HG03442 (cell line): Measurements from ENCODE around the gene UIMC1.

Experiments
- ATAC-seq: cut with Tn5 transposase; IDR thresholded peaks from one replicate; pipeline ENCODE4 v1.9.1; 2021; ENCODE audit warnings: mild to moderate bottlenecking, moderate library complexity; ENCODE audit not compliant: unreplicated experiment

UIMC1 gene

GRCh38 chr5:176956756-176957155 is 49.8 kb downstream of the UIMC1 start:
- no peak for ATAC-seq

DNA sequence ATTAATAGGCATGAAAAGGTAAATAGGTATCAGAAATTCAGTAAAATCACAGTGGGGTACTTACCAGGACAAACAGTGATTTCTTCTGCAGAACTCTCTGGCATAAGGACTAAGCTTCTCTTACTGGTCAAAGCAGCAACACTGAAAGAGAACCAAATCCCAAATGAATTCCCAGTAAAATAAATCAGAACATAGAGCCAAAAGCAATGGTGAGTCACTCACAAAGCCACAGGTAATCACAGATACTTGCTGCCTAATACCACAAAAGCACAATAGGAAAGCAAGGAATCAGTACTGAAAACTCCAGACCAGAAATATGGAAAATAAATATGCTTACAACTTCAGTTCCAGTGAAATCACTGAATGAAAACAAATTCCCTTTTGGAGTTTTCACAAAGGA is 50.7 kb downstream of the UIMC1 start:
- no peak for ATAC-seq

DNA sequence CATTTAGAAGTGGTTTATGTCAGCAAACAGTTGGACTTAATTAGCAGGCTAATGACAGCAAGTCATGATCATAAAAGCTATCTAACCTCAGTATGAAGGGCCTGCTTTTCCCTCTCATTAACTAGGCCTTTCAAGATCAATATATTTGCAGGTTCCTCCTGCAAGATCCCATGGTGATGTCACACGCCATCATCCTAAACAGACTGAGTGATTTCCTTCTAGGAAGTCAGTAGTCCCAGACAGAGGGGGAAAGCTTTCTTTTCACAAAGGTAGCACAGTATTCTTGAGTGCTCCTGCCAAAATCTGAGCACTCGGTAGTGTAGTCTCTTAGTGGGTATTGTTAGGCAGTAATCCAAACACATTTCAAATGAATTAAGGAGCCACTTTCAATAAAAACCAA is 52.5 kb downstream of the UIMC1 start:
- ATAC-seq: no peak

- no peak for ATAC-seq
Observed at GRCh38 chr5:176952531-176953193, 53.9 kb downstream of the UIMC1 start.

DNA sequence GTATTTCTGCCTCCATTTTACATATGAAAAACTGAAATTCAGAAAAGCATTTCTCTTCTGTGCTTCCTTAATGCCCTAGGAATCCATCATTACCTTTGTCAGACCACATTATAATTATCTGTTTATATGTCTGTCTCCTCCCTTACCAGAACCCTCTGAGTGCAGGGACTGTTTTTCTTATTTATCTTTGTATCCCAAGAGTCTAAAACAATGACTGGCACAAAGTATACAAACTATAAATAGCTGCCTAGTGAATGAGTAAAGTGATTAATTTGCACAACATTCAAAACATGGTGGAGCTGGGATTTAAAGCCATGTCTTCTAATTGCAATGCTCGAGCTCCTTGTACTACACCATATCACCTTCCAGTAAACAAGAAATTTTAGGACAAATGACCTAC is 58.1 kb downstream of the UIMC1 start:
- ATAC-seq: no peak

DNA sequence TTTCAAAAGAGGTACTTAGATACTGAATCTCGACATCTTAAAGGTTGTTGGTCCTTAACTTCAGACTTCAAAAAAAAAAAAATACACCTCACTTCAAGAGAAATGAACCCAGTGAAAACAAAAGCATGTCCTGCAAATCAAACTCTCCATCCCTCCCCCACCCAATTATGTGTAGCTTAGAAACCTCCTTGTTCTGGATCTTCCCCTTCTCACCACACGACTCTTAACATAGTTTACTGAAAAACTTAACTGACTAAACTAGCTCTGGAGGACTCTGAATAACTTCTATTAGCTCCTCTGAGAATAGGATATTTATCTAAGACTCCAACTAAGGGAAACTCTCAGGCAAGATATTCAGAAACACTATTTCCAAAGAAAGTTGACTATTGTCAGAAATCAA is 58.7 kb downstream of the UIMC1 start:
- no peak for ATAC-seq

- ATAC-seq: no peak
Observed at GRCh38 chr5:176944268-176944667, 62.3 kb downstream of the UIMC1 start.

DNA sequence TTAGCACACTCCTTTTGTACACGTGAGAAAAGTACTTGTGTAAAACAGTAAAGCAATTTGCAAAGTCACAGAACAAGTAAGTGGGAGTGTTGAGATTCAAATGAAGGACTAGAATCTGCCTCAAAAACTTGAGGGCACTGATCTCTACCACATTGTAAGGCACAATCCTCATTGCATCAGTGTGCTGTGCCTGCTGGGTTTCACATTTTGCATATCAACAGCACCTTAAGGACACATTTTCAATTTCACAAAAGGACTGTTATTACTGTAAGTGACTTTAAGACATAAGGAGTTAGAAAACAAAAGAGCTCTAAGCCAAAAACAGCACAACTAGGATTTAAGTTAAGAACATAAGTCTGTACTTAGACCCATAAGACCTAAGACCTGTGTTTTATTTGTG is 62.8 kb downstream of the UIMC1 start:
- ATAC-seq: no peak

DNA sequence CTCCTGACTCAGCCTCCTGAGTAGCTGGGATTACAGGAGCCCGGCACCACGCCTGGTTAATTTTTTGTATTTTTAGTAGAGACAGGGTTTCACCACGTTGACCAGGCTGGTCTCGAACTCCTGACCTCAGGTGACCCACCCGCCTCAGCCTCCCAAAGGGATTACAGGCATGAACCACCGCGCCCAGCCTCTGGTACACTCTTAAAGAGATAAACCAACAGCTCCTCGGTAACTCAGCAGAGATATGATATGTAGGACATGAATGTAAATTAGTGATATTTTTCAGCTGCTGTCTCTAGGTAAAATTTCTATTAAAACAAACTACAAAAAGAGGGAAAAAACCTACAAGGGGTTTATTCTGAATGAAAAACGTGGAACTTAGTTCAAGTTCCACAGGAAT is 64.6 kb downstream of the UIMC1 start:
- no peak for ATAC-seq

GRCh38 chr5:176938472-176938871 is 68.1 kb downstream of the UIMC1 start:
- ATAC-seq: no peak

GRCh38 chr5:176935017-176935416 is 71.6 kb downstream of the UIMC1 start:
- no peak for ATAC-seq

DNA sequence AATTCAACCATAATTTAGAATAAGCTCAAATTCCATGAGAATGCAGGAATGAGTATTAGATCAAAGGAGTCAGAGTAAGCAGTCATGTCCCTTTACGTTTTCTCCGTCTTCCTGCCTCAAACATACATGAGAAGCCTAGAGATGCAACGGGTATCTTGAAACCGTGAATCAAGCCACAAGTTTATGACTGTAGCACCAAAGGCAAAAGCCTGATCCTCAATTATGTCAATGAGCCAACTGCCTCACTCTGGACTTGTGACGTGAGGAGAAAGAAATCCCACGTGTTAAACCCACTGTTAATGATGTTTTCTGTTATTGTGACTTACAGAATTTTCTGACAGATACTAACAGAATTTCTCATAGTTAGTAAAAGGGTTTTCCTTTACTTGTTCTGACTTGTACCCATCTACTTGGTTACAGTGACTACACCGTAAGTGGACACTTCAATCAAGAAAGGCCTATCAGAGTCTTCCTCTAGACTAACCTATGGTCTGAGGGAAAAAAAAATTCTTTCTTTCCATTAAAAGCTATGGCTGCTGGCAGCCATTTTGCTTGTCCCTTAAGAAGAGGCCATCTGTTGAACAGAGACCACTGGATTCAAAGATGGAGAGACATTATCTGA is 72.2 kb downstream of the UIMC1 start:
- ATAC-seq: no peak

DNA sequence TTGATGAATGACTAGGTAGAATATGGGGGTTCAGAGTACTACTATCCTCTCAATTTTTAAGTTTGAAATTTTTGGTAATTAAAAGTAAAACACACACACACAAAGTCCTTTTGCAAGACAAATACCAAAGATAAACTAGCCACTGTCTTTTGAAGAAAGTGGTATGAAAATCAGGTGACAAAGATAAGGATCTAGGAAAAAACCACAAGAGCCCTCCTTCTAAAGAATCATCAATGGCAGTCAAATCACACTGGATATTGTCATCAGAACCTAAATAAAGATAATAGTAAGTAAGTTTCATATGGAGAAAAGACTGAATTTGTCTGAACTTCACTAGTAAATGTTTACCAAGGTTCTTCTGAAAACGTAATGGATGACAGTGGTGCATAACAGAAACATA is 76.9 kb downstream of the UIMC1 start:
- no peak for ATAC-seq

- no peak for ATAC-seq
Observed at GRCh38 chr5:176927562-176927961, 79.0 kb downstream of the UIMC1 start.

DNA sequence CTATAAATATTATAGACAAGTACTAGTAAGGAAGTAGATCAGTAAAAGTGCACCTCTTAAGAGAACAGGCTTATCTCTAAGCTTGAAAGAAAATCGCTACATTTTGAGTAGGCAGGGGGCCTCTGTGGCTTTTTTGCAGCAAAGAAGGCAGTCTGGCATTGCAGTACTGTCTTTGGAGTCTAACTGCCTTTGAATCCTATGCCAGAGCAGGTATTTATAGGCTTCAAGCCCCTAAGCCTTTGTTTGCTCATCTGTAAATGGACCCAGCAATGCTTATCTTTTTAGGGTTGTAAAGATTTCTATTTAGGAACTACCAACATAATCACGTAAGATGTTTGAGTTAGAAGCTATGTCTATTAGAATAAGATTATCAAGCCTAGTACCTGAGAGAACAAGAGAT is 83.8 kb downstream of the UIMC1 start:
- no peak for ATAC-seq

DNA sequence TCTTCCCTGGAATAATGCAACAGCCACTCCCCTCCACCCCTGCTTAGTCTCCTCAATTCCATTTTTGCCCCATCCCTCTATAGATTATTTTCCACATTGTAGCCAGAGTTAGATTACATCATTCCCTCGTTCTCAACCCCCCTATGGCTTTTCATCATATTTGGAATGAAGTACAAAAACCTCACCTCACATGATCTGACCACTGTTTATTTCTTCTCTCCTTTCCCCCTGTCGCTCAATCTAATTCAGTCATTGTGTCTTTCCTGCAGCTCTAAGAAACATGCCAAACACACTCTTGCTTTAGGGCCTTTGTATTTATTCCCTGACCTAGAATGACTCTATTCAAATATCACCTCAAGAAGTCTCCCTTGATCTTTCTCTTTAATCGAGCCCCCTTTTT is 84.9 kb downstream of the UIMC1 start:
- ATAC-seq: no peak

GRCh38 chr5:176918613-176919012 is 88.0 kb downstream of the UIMC1 start:
- no peak for ATAC-seq

- no peak for ATAC-seq
Observed at GRCh38 chr5:176916337-176916736, 90.2 kb downstream of the UIMC1 start.

- no peak for ATAC-seq
Observed at GRCh38 chr5:176915906-176916305, 90.7 kb downstream of the UIMC1 start.

GRCh38 chr5:176912115-176912514 is 94.5 kb downstream of the UIMC1 start:
- no peak for ATAC-seq

- no peak for ATAC-seq
Observed at GRCh38 chr5:176908675-176909368, 97.8 kb downstream of the UIMC1 start.

DNA sequence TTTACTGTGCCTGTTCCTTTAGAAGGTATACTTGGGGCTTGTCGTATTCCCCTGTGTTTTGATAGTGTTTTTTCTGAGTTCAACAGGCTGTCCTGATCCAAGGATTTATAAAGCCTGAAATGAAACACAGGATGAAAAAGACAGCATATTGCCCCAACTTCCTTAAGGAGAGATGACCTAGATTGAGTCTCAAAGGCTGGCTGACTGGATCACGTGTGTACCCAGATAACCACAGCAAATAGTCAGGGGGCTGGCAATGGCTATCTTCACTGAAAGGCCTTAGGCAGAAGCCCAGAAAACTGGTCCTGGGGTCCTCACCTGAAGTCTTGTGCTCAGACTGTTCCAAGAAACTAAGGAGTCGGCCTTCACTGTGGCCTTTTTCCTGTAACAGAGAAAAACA is 99.8 kb downstream of the UIMC1 start:
- ATAC-seq: no peak
